ENCODE results near the gene AGBL4.

GRCh38 chr1:49163031-49163430 lies 860.7 kb downstream of the AGBL4 start:
- TF ChIP-seq CTCF (conservative IDR thresholded peaks at IDR 0.05; ENCODE audit: low read depth, low read length) (no peak), POLR2A (IDR thresholded peaks at IDR 0.05; ENCODE audit: low read depth, low read length) (no peak), CEBPB (IDR thresholded peaks at IDR 0.05; ENCODE audit: low read depth, low read length) (no peak), MAFK (IDR thresholded peaks at IDR 0.05; ENCODE audit: low read depth, low read length) (no peak), MXI1 (IDR thresholded peaks at IDR 0.05; ENCODE audit: borderline replicate concordance, low read depth, low read length) (no peak), CHD1 (IDR thresholded peaks at IDR 0.05; ENCODE audit: low read depth, low read length) (no peak), RFX5 (IDR thresholded peaks at IDR 0.05; ENCODE audit: low read depth, low read length) (no peak), USF2 (IDR thresholded peaks at IDR 0.05; ENCODE audit: low read depth, low read length) (no peak), RCOR1 (IDR thresholded peaks at IDR 0.05; ENCODE audit: insufficient replicate concordance, low read length) (no peak), SMC3 (IDR thresholded peaks at IDR 0.05; ENCODE audit: low read depth, low read length) (no peak), RAD21 (IDR thresholded peaks at IDR 0.05; ENCODE audit: low read length) (no peak), MAZ (IDR thresholded peaks at IDR 0.05; ENCODE audit: borderline replicate concordance, low read depth, low read length) (no peak), BHLHE40 (IDR thresholded peaks at IDR 0.05; ENCODE audit: low read depth, low read length) (no peak)
